ENCODE data around the gene MSI2. TPM values are rescaled to one million over a fixed set of nuclear protein-coding genes. Genes with fewer than 3 reads are reported as not detected.

The MSI2 gene
- total RNA-seq, 4 donors from 2014 or later = 60.7 to 101 (median 70.9) TPM

DNA sequence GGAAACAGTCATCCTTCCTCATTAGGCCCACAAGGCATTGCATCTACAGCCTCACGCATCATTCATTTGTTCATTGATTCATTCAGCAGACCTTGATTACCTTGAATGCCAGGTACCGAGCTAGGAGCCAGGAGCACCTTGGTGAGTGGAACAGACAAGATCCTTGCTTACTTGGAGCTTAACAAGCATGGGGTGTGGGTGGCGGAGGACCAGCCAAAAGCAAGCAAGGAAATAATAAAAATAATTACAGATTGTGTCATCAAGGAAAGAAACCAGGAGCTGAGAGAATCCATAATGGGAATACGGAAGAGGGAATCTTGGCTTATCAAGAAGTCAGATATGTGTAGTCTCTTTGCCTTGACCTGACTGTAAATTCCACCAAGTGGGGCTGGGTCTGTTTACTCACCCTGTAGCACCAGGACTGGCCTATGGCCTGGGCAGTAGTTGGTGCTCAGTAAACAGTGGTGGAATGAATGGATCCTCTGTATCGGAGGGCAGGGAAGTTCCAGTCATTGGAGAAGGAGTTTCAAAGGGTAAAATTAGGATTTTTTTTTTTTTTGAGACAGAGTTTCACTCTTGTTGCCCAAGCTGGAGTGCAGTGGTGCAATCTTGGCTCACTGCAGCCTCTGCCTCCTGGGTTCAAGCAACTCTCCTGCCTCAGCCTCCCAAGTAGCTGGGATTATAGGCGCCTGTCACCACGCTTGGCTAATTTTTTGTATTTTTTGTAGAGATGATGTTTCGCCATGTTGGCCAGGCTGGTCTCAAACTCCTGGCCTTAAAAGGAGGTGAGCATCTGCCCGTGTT is 157.7 kb downstream of the MSI2 start:
- no peak for TF ChIP-seq POLR2A (IDR thresholded peaks at IDR 0.05)
- TF ChIP-seq, protein P1, sequence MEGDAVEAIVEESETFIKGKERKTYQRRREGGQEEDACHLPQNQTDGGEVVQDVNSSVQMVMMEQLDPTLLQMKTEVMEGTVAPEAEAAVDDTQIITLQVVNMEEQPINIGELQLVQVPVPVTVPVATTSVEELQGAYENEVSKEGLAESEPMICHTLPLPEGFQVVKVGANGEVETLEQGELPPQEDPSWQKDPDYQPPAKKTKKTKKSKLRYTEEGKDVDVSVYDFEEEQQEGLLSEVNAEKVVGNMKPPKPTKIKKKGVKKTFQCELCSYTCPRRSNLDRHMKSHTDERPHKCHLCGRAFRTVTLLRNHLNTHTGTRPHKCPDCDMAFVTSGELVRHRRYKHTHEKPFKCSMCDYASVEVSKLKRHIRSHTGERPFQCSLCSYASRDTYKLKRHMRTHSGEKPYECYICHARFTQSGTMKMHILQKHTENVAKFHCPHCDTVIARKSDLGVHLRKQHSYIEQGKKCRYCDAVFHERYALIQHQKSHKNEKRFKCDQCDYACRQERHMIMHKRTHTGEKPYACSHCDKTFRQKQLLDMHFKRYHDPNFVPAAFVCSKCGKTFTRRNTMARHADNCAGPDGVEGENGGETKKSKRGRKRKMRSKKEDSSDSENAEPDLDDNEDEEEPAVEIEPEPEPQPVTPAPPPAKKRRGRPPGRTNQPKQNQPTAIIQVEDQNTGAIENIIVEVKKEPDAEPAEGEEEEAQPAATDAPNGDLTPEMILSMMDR (IDR thresholded peaks at IDR 0.05) = no peak
- 96 to 97% methylated on average over 9 of the region's 9 CpGs for WGBS, 2 donors
- intact Hi-C loops (cut with DNase I) = no loop called here

DNA sequence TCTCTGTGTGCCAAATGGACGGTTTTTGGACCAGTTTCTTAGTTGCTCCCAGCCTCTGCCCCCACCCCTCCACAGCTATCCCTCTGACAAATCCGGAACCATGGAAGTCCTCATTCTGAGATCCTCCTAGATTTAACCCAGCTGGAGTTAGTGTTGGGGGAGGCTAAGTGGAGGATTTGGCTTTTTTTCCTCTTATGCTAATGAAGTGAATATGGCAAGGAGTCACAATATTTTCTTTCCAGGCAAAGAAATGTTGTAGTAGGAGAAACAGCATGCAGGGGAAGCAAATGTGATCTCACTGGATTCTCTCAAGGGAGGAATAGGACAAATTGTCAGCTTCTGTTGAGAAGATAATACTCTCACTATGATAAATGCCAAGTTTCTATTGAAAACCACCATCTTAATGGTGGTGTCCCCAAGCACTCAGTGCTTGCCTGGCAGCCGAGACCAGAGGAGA is 159.5 kb downstream of the MSI2 start:
- H3K9me3 ChIP-seq = no peaks in the 10 kb centered on the region
- TF ChIP-seq, protein P1 (IDR thresholded peaks at IDR 0.05) = no peak
- TF ChIP-seq POLR2A (IDR thresholded peaks at IDR 0.05) = no peak
- H3K36me3 ChIP-seq = no peaks in the 10 kb centered on the region
- H3K4me3 ChIP-seq (replicated peaks in 1 of 3) = no peak overlapping the region
- H3K27me3 ChIP-seq = no peaks in the 10 kb centered on the region
- intact Hi-C loops (cut with DNase I) = no loop called here
- peaks cover 16 to 28% of the 10 kb centered on the region in 2 donors for H3K4me1 ChIP-seq
- WGBS, 2 donors = 70 to 71% methylated on average over 3 of the region's 3 CpGs
- H3K27ac ChIP-seq = no peak overlapping the region
- no peak for DNase-seq

More for the DNA sequence above, 157.7 kb downstream of the MSI2 start:
- peaks cover 18 to 28% of the 10 kb centered on the region in 2 donors for H3K4me1 ChIP-seq
- no peak overlapping the region for H3K4me3 ChIP-seq (replicated peaks in 1 of 3)
- no peak overlapping the region for H3K27ac ChIP-seq
- no peaks in the 10 kb centered on the region for H3K27me3 ChIP-seq
- no peak for DNase-seq
- no peaks in the 10 kb centered on the region for H3K36me3 ChIP-seq
- H3K9me3 ChIP-seq = no peaks in the 10 kb centered on the region

DNA sequence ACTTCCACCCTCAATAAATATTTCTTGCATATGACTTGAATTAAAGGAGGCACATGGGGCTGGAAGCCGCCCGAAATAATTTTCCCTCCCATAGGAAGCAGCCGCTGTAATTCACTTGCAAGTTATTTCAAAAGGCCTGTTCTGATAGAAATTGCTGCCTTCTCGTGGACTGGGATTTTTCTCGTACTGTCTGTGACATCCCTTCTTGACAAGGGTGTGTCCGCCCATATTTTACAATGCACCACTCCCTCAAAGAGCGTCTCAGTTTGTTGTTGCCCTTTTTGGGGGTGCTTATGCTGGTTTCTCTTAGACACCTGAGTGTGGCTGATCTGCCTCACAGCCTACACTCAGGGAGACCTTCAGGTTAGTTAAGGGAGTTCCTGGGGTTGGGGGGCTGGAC is 160.0 kb downstream of the MSI2 start:
- TF ChIP-seq, protein P1 (IDR thresholded peaks at IDR 0.05) = no peak
- TF ChIP-seq POLR2A (IDR thresholded peaks at IDR 0.05) = no peak
- WGBS, 2 donors = 89 to 97% methylated on average over 7 of the region's 7 CpGs
- no peaks in the 10 kb centered on the region for H3K36me3 ChIP-seq
- H3K9me3 ChIP-seq = no peaks in the 10 kb centered on the region
- no peak for DNase-seq
- peaks cover 16 to 28% of the 10 kb centered on the region in 2 donors for H3K4me1 ChIP-seq
- no peaks in the 10 kb centered on the region for H3K27me3 ChIP-seq
- intact Hi-C loops (cut with DNase I) = no loop called here
- H3K27ac ChIP-seq = no peak overlapping the region
- no peak overlapping the region for H3K4me3 ChIP-seq (replicated peaks in 1 of 3)

DNA sequence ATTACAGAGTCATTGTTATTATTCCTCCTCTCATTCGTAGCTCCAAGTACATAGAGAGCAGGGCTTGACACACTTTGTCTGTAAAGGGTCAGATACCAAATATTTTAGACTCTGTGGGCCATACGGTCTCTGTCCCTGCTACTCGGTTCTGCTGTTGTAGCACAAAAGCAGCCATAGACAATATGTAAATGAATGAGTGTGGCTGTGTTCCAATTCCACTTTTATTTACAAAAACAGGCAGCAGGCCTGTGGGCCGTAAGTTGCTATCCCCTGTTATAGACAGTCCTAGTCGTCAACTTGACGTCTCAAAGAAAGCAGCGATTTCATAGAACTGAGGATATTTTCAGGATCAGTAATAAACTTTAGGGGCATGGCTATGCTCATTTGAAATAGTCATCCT is 161.6 kb downstream of the MSI2 start:
- Histone ChIP-seq H3K4me1 (peaks cover 16 to 28% of the 10 kb centered on the region in 2 donors), H3K27ac (peak overlapping the region in 2 of 3 donors; percentile 41 to 64), H3K9me3 (no peaks in the 10 kb centered on the region), H3K4me3 (replicated peaks in 1 of 3) (no peak overlapping the region), H3K27me3 (no peaks in the 10 kb centered on the region), H3K36me3 (no peaks in the 10 kb centered on the region)
- DNase-seq = no peak
- no peak for TF ChIP-seq POLR2A (IDR thresholded peaks at IDR 0.05)
- TF ChIP-seq, protein P1 (IDR thresholded peaks at IDR 0.05) = no peak
- intact Hi-C loops (cut with DNase I) = no loop called here
- 52 to 64% methylated on average over 7 of the region's 7 CpGs for WGBS, 2 donors

All from thyroid gland (tissue), 4 donors.